Activated CD4-positive, alpha-beta T cell treated with anti-CD3 and anti-CD28 coated beads for 36 hours (primary cell): Measurements from ENCODE around the gene NTRK3. TPM values are rescaled to one million over a fixed set of nuclear protein-coding genes. Genes with fewer than 3 reads are reported as not detected.

ENCODE experiments used
- ATAC-seq: fragments of 200-7000 bp; cut with Tn5 transposase; one replicate; pipeline ENCODE4 v1.10.0; 2021; ENCODE audit warnings: mild to moderate bottlenecking, moderate library complexity
- CTCF ChIA-PET: fragments of 350-600 bp; sonication (Branson Sonifier 250); formaldehyde crosslinking; loops from one replicate; lab custom pipeline; 2021; ENCODE audit warnings: antibody characterized with exemption; lab: Charles Lee
- POLR2A ChIA-PET: fragments of 350-600 bp; sonication (Branson Sonifier 250); formaldehyde crosslinking; loops from one replicate; lab custom pipeline; 2021; ENCODE audit warnings: antibody characterized with exemption, inconsistent platforms; lab: Charles Lee
- DNase-seq: peaks from one replicate; pipeline ENCODE4 v3.0.0-alpha.2; 2020
- H3K27ac Mint-ChIP-seq: one replicate; pipeline ENCODE4 v1.8.0; 2021; ENCODE audit warnings: mixed read lengths
- H3K27me3 Mint-ChIP-seq: one replicate; pipeline ENCODE4 v1.8.0; 2021; ENCODE audit warnings: mixed read lengths
- H3K36me3 Mint-ChIP-seq: one replicate; pipeline ENCODE4 v1.8.0; 2021; ENCODE audit warnings: low read depth, mixed read lengths
- H3K4me1 Mint-ChIP-seq: one replicate; pipeline ENCODE4 v1.8.0; 2021; ENCODE audit warnings: mixed read lengths
- H3K4me3 Mint-ChIP-seq: one replicate; pipeline ENCODE4 v1.8.0; 2021; ENCODE audit warnings: mild to moderate bottlenecking, moderate library complexity, mixed read lengths
- H3K9me3 Mint-ChIP-seq: one replicate; pipeline ENCODE4 v1.8.0; 2021; ENCODE audit warnings: low read depth, mixed read lengths
- intact Hi-C, 2 experiments: fragments of 100-400 bp; cut with DNase I in 1 of 2; cut with micrococcal nuclease in 1 of 2; formaldehyde crosslinking; loops; one replicate each; pipeline versions ENCODE4 v1.14.2 to v1.15.1; 2022 to 2024; cut with DNase I, micrococcal nuclease
- total RNA-seq, 2 experiments: library from RNA; stranded (reverse); gene quantifications; one replicate each; pipeline ENCODE4 v1.2.3, GENCODE V29; 2021

NTRK3 gene
- total RNA-seq, 2 experiments from 2014 or later: 0.78 to 0.88 TPM

GRCh38 chr15:88071141-88071540 lies 185.4 kb downstream of the NTRK3 start:
- no peak for ATAC-seq

DNA sequence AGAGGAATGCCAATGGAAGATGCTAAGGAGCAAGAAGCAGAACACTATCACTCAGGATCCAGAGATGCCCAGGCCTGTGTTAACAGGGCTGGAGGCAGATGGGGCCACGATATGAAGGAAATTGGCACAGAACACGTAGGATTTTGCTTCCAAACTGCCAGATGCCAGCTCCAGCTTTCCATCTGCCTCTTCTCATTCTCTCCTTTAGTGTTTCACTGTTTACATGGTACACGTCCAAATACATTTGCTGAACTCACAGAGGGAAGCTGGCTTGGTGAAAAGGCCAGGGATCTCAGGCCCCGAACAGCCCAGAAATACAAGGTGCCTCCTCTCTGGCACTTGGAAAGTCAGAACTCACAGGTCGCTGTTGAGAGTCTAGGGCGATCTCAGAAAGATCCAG lies 187.0 kb downstream of the NTRK3 start:
- ATAC-seq (no peak), DNase-seq (no peak)
- Mint-ChIP-seq H3K4me1 (no peaks in the 10 kb centered on the region), H3K27me3 (no peaks in the 10 kb centered on the region), H3K4me3 (no peak overlapping the region), H3K27ac (no peak overlapping the region), H3K36me3 (no peaks in the 10 kb centered on the region), H3K9me3 (no peaks in the 10 kb centered on the region)
- POLR2A ChIA-PET: no interaction called here
- CTCF ChIA-PET: interaction anchor here (0.7 kb wide), 1 partner anchor 205 kb away, joined by 4 read pairs; no protein-coding TSS in a partner anchor
- intact Hi-C loops: no loop called here

More at GRCh38 chr15:88071141-88071540, 185.4 kb downstream of the NTRK3 start:
- Mint-ChIP-seq H3K36me3 (no peaks in the 10 kb centered on the region), H3K27ac (no peak overlapping the region), H3K4me3 (no peak overlapping the region), H3K27me3 (no peaks in the 10 kb centered on the region), H3K9me3 (no peaks in the 10 kb centered on the region), H3K4me1 (no peaks in the 10 kb centered on the region)
- DNase-seq: no peak
- ChIA-PET CTCF (no interaction called here), POLR2A (no interaction called here)
- intact Hi-C loops: no loop called here

GRCh38 chr15:88067331-88067685 lies 189.2 kb downstream of the NTRK3 start:
- ChIA-PET POLR2A (no interaction called here), CTCF (no interaction called here)
- H3K4me1 Mint-ChIP-seq: no peaks in the 10 kb centered on the region

DNA sequence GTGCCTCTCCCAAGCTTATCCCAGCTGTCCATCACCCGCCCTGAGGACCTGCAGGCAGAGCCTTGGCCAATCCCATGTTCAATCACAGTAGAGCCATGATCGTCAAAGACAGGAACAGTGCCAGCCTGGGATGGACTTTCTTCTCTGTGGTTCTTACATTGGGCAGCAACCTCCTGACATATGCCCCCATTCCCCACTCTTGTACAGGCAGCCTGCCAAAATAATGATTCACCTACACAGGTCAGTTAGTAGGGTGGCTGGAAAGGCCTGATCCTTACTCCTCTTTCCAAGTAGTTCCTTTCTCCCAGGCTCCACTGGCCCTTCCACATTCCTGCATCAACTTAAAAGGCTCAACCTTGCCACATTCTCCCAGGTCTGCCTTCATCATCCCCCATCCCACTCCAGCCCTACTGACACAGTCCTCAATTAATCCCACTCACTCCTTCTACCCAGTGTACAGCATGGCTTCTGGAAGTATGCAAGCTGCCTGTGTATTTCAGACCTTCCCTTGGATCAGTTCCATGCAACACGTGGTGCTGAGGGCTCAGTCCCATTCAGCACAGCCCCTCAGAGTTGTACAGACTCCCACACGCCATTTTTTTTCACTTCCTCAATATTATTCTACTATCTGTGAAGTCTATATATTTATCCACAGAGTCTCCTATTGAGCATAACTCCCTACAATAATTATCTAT lies 189.8 kb downstream of the NTRK3 start:
- no peaks in the 10 kb centered on the region for H3K9me3 Mint-ChIP-seq
- DNase-seq (no peak), ATAC-seq (no peak)
- no peak overlapping the region for H3K27ac Mint-ChIP-seq
- no peaks in the 10 kb centered on the region for H3K4me1 Mint-ChIP-seq
- intact Hi-C loops: no loop called here
- H3K36me3 Mint-ChIP-seq: no peaks in the 10 kb centered on the region
- H3K4me3 Mint-ChIP-seq: no peak overlapping the region
- ChIA-PET CTCF (no interaction called here), POLR2A (no interaction called here)
- H3K27me3 Mint-ChIP-seq: no peaks in the 10 kb centered on the region

More at GRCh38 chr15:88067331-88067685, 189.2 kb downstream of the NTRK3 start:
- Mint-ChIP-seq H3K36me3 (no peaks in the 10 kb centered on the region), H3K27me3 (no peaks in the 10 kb centered on the region), H3K9me3 (no peaks in the 10 kb centered on the region), H3K27ac (no peak overlapping the region), H3K4me3 (no peak overlapping the region)
- no peak for ATAC-seq
- intact Hi-C loops: no loop called here
- DNase-seq: no peak

- intact Hi-C loops: no loop called here
- Mint-ChIP-seq H3K4me1 (no peaks in the 10 kb centered on the region), H3K27ac (no peak overlapping the region), H3K4me3 (no peak overlapping the region), H3K9me3 (no peaks in the 10 kb centered on the region), H3K36me3 (no peaks in the 10 kb centered on the region), H3K27me3 (no peaks in the 10 kb centered on the region)
- DNase-seq (no peak), ATAC-seq (no peak)
- ChIA-PET CTCF (no interaction called here), POLR2A (no interaction called here)
Measured at GRCh38 chr15:88061452-88061851, 195.1 kb downstream of the NTRK3 start.

DNA sequence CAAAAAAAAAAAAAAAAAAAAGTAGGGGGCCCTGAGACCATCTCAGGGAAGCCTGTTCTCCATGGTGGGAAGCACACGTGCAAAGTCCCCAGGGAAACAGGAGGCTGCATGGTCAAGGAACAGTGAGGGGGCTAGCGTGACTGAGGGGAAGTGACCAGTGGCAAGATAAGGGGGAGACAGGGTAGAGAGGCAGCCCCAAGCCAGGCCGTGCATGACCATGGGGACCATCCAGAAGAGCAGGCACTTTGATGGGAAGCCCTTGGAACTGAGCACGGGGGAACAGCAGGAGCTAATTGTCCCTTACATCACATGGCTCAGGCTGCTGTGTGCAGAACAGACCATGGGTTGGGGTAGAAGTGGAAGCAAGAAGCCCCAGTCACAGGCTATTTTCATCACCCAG lies 196.2 kb downstream of the NTRK3 start:
- POLR2A ChIA-PET: no interaction called here
- no peaks in the 10 kb centered on the region for H3K9me3 Mint-ChIP-seq
- no peaks in the 10 kb centered on the region for H3K27me3 Mint-ChIP-seq
- no peak overlapping the region for H3K27ac Mint-ChIP-seq
- H3K4me1 Mint-ChIP-seq: no peaks in the 10 kb centered on the region
- CTCF ChIA-PET: no interaction called here
- H3K36me3 Mint-ChIP-seq: no peaks in the 10 kb centered on the region
- DNase-seq (no peak), ATAC-seq (no peak)
- H3K4me3 Mint-ChIP-seq: no peak overlapping the region
- intact Hi-C loops: no loop called here

DNA sequence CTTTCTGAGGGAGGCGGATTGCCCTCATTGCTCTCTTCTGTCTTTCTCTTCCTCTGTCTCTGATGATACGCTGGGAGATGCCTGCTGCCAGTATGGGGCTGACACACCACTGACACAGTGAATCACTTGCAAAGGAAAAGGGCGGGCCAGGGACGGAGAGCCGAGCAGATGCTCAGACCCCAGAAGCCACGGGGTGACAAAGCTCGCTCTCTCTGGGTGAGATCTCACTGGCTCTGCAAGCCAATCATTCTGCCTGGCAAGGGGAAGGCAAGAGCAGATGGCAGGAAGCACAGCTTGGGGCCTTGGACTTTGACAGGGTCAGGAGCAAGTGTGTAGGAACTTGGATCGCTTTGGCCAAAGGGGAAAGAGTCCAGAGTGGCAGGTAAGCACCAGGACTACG lies 198.7 kb downstream of the NTRK3 start:
- H3K4me3 Mint-ChIP-seq: no peak overlapping the region
- intact Hi-C loops: no loop called here
- H3K4me1 Mint-ChIP-seq: no peaks in the 10 kb centered on the region
- H3K9me3 Mint-ChIP-seq: no peaks in the 10 kb centered on the region
- no peaks in the 10 kb centered on the region for H3K27me3 Mint-ChIP-seq
- DNase-seq (no peak), ATAC-seq (no peak)
- no peaks in the 10 kb centered on the region for H3K36me3 Mint-ChIP-seq
- no peak overlapping the region for H3K27ac Mint-ChIP-seq
- ChIA-PET POLR2A (no interaction called here), CTCF (no interaction called here)

GRCh38 chr15:88049506-88049905 lies 207.0 kb downstream of the NTRK3 start:
- ChIA-PET POLR2A (no interaction called here), CTCF (interaction anchor here (0.5 kb wide), 1 partner anchor 460 kb away, joined by 3 read pairs; no protein-coding TSS in a partner anchor)
- no peak for DNase-seq
- Mint-ChIP-seq H3K27ac (no peak overlapping the region), H3K4me1 (no peaks in the 10 kb centered on the region), H3K36me3 (no peaks in the 10 kb centered on the region), H3K4me3 (no peak overlapping the region), H3K27me3 (peaks cover 2% of the 10 kb centered on the region), H3K9me3 (no peaks in the 10 kb centered on the region)
- no peak for ATAC-seq
- intact Hi-C loops: no loop called here

DNA sequence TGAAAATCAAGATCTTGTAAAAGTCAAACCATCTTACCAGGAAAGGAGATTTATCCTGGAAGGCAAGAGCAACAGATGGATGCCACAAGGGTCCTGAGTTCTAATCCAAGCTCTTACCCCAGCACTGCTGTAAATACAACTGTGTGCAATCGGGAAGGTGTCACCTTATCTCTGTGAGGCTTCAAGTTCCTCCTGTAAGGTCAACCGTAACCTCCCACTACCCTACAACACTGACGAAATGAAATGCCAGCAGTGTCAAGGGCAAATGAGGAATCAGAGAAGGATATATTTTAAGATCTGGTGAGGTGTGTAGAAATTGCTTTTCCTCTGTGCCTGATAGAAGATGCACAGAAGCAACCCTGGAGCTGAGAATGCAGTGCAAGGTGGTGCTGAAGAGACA lies 207.8 kb downstream of the NTRK3 start:
- POLR2A ChIA-PET: no interaction called here
- ATAC-seq (no peak), DNase-seq (no peak)
- Mint-ChIP-seq H3K27me3 (peaks cover 2% of the 10 kb centered on the region), H3K4me1 (no peaks in the 10 kb centered on the region), H3K27ac (no peak overlapping the region), H3K9me3 (no peaks in the 10 kb centered on the region), H3K36me3 (no peaks in the 10 kb centered on the region), H3K4me3 (no peak overlapping the region)
- CTCF ChIA-PET: interaction anchor here (0.5 kb wide), 1 partner anchor 459 kb away, joined by 3 read pairs; no protein-coding TSS in a partner anchor
- intact Hi-C loops: no loop called here

DNA sequence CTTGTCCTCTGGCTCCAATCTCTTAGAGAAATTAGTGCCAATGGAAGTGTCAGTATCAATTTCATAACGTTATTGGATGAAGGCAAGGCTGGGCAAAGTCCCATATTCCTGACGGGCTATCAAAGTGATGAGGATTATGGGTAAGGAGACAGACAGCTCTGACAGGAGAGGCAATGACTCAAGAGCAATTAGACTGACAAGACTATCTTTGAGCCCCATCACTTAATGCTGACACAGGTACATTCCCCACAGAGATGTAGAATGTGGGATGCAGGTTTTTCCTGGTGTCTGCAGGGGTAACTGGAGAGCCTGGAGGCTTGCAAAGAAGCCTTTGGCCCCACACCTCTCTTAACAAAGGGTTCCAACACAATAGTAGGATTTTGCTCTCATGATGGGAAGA lies 208.3 kb downstream of the NTRK3 start:
- H3K27ac Mint-ChIP-seq: no peak overlapping the region

GRCh38 chr15:88046576-88047129 lies 209.9 kb downstream of the NTRK3 start:
- H3K36me3 Mint-ChIP-seq: no peaks in the 10 kb centered on the region
- CTCF ChIA-PET: no interaction called here
- no peaks in the 10 kb centered on the region for H3K4me1 Mint-ChIP-seq
- H3K4me3 Mint-ChIP-seq: no peak overlapping the region
- H3K27ac Mint-ChIP-seq: no peak overlapping the region
- intact Hi-C loops: no loop called here
- ATAC-seq (no peak), DNase-seq (no peak)
- H3K9me3 Mint-ChIP-seq: no peaks in the 10 kb centered on the region
- POLR2A ChIA-PET: no interaction called here
- H3K27me3 Mint-ChIP-seq: peaks cover 2% of the 10 kb centered on the region

More for the DNA sequence above, 208.3 kb downstream of the NTRK3 start:
- Mint-ChIP-seq H3K36me3 (no peaks in the 10 kb centered on the region), H3K4me1 (no peaks in the 10 kb centered on the region), H3K27me3 (peaks cover 2% of the 10 kb centered on the region), H3K9me3 (no peaks in the 10 kb centered on the region), H3K4me3 (no peak overlapping the region)
- CTCF ChIA-PET: interaction anchor here (0.5 kb wide), 1 partner anchor 461 kb away, joined by 3 read pairs; no protein-coding TSS in a partner anchor
- intact Hi-C loops: no loop called here
- POLR2A ChIA-PET: no interaction called here
- no peak for DNase-seq
- no peak for ATAC-seq

GRCh38 chr15:88043396-88043795 lies 213.1 kb downstream of the NTRK3 start:
- Mint-ChIP-seq H3K9me3 (no peaks in the 10 kb centered on the region), H3K4me3 (no peak overlapping the region), H3K27me3 (no peaks in the 10 kb centered on the region), H3K27ac (no peak overlapping the region), H3K4me1 (no peaks in the 10 kb centered on the region), H3K36me3 (no peaks in the 10 kb centered on the region)
- POLR2A ChIA-PET: no interaction called here
- ATAC-seq: no peak
- DNase-seq: no peak
- intact Hi-C loops: no loop called here
- CTCF ChIA-PET: no interaction called here
